GM12874 (cell line): ENCODE data around the gene DTNA.

Source experiments
- TF ChIP-seq, protein P1 (sequence below): IDR thresholded peaks from 2 replicates; pipeline ENCODE4 v1.5.1; 2011; ENCODE audit warnings: low read depth, mild to moderate bottlenecking, control low read depth, low read length, moderate library complexity; ENCODE audit not compliant: insufficient read depth

DTNA gene

GRCh38 chr18:34802959-34803358, 92.9 kb downstream of the DTNA start:
- TF ChIP-seq, protein P1, sequence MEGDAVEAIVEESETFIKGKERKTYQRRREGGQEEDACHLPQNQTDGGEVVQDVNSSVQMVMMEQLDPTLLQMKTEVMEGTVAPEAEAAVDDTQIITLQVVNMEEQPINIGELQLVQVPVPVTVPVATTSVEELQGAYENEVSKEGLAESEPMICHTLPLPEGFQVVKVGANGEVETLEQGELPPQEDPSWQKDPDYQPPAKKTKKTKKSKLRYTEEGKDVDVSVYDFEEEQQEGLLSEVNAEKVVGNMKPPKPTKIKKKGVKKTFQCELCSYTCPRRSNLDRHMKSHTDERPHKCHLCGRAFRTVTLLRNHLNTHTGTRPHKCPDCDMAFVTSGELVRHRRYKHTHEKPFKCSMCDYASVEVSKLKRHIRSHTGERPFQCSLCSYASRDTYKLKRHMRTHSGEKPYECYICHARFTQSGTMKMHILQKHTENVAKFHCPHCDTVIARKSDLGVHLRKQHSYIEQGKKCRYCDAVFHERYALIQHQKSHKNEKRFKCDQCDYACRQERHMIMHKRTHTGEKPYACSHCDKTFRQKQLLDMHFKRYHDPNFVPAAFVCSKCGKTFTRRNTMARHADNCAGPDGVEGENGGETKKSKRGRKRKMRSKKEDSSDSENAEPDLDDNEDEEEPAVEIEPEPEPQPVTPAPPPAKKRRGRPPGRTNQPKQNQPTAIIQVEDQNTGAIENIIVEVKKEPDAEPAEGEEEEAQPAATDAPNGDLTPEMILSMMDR: no peak

GRCh38 chr18:34803877-34804400, 93.8 kb downstream of the DTNA start:
- TF ChIP-seq, protein P1: no peak

GRCh38 chr18:34805103-34805877, 95.2 kb downstream of the DTNA start:
- TF ChIP-seq, protein P1: no peak

DNA sequence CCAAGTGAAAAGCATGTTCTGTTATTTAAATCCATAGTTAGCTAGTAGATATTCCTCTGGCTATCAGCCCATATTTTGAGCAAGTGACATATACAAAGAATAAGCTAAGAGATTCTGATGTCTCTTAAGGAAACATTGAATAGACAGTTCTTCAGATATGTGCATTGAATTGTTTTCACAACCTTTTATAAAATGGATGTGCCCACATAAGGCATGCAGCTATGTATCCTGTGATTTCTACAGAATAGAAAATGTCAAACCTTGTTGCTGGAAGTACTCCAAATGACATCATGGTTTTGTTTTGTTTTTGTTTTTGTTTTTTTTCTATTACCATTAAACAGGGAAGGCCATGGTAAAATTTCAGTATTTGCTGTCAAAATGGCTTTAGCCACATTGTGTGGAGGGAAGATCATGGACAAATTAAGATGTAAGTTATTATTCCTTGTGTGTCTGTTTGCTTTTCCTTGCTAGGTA, 95.8 kb downstream of the DTNA start:
- TF ChIP-seq, protein P1: no peak

DNA sequence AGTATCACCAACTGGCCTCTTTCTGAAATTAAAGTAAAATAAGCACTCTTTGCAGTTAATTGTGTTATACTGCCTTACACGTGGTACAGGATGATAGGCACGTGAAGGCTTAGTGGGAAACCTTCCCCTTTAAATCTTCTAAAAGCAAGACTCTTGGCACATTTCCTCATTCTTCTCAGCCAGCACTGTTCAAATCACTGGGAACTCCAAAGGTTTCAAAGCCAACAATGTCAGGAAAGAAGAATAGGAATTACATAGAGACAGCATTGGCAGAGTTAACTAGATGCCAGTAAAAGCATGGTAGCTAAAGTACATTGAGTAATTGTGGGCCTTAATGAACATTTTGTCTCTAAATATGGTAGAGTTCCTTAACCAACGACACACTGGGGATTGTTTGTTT, 96.4 kb downstream of the DTNA start:
- TF ChIP-seq, protein P1: no peak

DNA sequence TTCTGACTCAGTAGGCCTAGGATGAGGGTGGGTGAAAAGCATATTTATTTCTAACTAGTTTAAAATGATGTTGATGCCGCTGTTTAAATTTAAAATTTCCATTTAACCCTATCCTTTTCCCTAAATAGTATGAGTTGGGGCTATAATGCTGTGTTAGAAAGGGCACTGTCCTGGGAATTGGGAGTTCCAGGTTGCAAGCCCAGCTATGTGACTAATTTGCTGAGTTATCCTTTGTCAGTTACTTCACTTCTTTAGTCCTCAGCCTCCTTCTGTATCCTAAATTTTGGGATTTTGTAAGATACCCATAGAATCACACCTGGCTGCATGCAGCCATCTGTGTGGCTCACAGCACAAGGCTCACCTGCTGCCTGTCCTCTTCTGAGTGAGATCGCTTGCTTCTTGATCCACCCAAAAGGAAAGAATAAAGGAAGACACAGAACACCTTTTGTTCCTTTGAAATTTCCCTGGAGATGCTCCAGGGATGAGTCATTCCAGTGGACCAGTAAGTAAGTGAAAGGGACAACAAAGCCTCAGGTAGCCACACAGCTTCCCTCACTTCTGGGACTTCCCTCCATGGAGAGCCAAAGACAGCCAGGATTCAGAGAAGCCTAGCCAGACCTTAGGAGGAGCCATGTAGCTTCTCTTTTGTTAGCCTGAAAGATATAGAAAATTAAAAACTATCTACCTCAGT, 97.2 kb downstream of the DTNA start:
- TF ChIP-seq, protein P1: no peak

GRCh38 chr18:34808389-34808788, 98.3 kb downstream of the DTNA start:
- TF ChIP-seq, protein P1: no peak
